HG02759 (cell line): ENCODE results near the gene RAB43.

ENCODE experiments used
- ATAC-seq: cut with Tn5 transposase; IDR thresholded peaks from one replicate; pipeline ENCODE4 v1.9.1; 2021; ENCODE audit warnings: mild to moderate bottlenecking, moderate library complexity; ENCODE audit not compliant: unreplicated experiment

RAB43 gene

DNA sequence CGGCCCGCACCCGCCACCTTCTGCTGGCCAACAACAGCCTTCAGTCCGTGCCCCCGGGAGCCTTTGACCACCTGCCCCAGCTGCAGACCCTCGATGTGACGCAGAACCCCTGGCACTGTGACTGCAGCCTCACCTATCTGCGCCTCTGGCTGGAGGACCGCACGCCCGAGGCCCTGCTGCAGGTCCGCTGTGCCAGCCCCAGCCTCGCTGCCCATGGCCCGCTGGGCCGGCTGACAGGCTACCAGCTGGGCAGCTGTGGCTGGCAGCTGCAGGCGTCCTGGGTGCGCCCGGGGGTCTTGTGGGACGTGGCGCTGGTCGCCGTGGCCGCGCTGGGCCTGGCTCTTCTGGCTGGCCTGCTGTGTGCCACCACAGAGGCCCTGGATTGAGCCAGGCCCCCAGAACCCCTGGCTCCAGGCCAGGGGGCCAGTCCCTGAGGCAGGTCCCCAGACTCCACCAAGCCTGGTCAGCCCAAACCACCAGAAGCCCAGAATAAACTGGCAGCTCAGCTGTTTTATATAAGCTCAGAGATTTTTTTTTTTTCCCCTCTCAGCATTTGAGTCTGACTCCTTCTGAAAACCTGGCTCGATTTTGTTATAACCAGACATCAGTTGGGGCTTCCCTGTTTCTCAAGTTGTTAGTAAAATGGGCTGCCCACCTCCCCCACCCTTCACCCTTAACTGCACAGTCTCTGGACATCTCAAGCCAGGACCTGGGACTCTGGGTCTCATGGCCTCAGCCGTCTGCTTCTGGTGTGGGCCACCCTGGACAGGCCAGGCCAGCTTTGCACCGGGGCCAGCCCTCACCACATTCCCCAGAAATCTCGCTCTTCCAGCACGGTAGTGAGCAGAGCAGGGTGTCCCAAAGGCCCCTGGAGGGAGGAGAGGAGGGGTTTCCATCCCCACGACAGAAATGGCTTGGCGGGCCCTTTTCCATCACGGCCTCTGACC is 59.4 kb downstream of the RAB43 start:
- ATAC-seq = no peak

DNA sequence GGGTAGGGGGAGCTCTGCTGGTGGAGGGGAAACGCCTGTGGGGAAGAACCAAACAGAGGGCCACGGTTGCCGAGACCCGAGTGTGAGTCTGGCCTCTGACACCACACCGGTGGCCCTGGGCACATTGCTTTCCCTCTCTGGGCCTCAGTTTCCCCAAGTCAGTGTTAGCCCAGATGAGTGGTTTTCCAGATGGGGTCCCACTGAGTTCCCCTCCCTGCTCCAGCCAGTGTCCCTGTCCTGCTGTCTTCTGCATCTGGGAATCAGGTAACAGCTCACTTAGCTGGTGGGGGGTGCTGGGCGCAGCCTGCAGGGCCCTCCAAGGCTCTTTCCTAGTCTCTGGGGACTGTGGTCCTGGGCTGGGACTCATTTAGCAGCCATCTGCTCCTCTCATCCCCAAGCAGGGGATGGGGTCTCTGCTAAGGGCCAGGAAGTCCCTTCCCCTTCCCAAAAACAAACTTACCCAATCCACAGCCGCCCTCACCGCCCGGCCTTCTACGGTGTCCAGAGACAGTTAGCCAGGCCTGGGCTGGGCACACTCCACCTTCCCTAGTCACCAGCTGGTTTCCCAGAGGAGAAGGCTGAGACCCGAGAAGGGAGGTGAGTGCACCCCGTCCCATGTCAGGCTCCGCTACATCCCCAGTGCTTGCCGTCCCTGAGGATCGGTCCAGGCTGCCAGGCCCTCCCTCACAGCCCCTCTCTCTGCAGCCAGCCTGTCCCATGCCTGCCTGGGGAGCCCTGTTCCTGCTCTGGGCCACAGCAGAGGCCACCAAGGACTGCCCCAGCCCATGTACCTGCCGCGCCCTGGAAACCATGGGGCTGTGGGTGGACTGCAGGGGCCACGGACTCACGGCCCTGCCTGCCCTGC is 60.3 kb downstream of the RAB43 start:
- ATAC-seq = no peak

DNA sequence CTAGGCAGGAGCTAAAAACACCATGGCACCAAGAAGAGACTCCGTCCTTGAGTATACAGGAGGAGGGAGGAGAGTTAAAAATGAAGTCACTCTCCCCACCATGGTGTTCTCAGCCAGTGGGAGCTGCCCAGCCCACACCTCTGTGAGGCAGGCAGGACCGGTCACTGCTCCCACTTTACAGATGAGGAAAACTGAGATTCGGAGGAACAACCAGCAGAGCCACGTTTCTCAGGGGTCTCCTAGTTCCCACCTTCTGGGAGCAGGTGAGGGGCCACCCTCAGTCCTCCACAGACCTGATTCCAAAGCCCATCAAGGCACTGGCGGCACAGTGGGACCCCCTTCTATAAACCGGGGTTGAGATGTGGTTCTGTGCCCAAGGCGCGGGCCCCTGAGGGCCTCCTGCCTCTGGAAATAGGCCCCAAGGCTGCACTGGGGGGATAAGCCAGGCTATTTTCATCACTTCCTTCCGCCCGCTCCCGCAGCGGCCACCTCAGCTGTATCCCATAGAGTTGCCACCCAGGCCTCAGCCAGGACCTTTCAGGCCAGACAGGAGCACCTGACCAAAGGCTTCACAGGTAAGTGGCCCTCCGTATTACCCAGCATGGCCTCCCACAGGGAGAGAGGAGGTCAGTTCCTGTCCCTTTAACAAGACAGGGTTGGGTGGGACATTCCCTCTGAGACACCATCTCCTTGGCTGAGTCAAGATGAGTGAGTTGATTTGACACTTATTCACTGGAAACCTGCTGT is 61.2 kb downstream of the RAB43 start, which contains the start of gene GP9:
TSS of gene GP9 (plus strand) at position 504 of the 747 bp plus-strand sequence. CDS start 961 bp downstream, outside the sequence.
- ATAC-seq = no peak

DNA sequence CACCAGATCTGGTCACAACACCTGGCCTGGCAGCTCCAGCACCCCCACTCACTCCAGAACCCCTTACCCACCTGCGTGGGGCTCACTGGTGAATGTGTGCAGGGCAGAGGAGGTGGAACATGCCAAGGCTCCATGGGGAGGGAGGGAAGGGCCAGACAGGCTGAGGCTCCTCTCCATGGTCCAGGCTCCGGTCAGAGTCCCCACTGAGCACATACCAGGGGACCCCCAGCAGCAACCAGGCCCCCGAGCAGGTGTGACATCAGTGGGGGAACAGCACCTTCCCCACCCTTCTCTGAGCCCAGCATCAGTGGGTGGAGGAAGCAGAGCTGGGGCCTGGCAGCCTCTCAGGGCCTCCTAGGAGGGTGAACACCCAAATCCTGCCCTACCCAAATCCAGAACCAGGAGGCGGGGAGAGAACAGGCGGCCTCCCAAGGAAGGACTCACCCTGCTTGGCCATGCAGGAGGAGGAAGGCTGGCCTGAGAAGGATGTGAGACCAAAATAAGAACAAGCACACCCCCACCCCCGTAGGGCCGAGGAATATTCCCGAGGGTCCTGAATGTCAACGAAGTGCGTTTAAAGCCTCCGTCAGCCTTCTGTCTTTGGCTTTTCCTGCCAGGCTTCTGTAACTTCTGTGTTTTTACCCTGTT is 62.2 kb downstream of the RAB43 start:
- ATAC-seq = no peak

DNA sequence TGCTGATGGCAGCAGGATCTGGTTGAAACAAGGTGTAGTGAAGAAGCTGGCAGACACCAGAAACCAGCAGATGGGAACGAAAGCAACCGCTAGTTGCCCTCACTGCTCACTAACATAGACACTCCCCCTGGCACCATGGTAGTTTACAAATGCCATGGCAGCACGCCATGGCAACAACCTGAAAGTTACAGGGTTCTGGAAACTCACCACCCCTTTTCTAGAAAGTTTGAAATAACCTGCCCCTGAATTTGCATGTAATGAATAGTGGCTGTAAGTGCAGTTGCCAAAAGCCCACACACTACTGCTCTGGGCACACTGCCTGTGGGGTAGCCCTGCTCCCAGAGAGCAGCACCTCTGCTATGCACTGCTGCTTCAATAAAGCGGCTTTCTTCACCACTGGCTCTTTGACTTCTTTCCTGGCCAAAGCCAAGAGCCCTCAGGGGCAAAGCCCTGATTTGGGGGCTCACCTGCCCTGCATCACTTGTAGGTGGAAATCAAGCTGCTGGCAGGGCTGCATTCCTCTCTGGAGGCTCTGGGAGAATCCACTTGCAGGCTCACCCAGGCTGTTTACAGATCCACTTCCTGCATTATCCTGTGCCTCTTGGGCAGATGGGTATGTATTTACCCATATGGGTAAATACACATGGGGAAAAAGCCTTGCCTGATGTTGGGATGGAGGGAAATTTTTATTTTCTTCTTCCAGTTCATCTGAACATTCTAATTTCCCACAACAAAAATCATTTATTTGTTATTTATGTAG is 63.0 kb downstream of the RAB43 start:
- ATAC-seq = peak; percentile 58

DNA sequence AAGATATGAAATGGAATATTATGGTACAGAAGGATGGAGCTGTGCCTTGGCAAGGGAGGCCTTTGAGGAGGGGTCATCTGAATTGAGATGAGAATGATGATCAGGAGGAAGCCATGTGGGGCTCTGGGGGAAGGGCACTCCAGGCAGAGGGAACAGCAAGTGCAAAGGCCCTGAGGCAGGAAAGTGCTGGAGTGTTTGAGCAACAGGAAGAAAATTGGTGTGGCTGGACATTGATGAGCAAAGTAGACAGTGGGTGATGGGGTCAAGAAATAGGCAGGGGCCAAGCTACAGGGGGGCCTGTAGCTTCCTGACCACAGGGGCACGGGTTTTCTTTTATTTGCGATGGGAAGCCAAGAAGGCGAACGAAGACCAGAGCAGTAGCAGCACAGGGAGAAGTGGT is 64.4 kb downstream of the RAB43 start:
- no peak for ATAC-seq

DNA sequence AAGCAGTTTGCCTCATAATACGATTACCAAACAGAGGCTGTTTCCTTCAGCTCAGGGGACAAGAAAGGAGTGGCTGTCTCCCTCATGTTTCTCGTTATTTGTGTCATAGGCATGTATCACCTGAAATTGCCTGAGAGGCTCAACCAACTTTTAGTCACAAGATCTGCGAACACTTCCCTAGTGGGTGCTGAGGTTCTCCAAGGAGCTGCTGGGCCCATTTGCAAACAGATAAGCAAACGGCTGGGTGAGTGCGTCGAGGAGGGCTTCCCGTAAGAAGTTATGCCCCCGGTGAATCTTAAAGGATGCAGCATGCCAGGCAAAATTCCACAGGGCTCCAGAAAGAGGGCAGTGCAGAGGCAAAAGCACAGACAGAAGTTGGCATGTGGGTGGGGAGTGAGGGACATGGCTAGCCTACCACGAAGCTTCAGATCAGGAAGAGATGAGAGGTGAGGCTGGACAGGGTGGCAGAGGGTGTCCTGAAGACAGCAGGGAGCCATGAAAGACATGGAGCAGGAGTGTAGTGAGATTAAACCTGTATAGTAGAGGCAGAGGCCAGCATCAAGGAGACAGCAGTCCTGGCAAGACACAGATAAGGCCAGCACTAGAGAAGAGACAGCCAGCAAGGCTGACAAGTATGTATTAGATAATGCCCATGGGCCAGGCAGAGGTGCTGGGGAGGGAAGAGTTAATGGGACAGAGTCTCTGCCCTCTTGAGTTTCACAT is 65.0 kb downstream of the RAB43 start:
- no peak for ATAC-seq

DNA sequence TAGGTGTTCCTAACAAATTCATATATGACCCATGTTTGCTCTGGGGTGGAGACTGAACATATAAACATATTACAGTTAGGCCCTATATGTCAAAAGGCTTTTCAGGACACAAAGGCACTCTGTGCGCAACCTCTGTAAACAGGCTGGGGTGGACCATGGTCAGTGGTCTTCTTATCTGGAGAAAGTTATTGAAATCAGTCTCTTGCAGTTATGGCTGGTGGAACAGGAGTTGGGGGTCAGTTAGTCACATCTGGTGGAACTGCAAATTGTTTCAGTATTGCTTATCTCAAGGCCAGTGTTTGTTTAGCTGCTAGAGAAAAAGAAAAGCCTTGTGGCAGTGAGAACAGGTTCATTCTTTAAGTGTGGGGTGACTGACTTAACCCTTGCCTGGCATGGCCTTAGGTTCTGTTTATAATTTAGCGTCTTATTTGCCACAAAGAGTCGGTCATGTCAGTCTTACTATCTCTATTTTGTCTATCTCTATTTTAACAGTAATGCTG is 66.9 kb downstream of the RAB43 start:
- ATAC-seq = no peak

DNA sequence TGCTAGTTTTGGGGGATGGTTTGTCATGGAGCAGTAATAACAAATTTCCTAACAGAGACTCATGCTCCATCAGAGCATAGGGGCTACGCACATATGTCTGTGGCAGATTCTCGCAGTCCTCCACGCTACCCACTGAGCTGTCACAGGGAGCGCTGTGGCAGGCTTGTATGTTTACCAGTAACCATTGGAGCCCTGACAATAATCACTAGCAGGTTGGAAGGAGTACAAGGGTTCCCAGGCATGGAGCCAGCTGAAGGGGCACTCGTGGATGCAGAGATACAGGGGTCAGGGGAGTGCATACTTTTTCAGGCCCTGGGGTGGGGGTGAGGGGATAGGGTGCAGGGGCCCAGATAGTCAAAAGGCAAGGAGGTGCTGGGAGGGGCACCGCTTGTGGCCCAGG is 68.9 kb downstream of the RAB43 start:
- ATAC-seq = no peak

DNA sequence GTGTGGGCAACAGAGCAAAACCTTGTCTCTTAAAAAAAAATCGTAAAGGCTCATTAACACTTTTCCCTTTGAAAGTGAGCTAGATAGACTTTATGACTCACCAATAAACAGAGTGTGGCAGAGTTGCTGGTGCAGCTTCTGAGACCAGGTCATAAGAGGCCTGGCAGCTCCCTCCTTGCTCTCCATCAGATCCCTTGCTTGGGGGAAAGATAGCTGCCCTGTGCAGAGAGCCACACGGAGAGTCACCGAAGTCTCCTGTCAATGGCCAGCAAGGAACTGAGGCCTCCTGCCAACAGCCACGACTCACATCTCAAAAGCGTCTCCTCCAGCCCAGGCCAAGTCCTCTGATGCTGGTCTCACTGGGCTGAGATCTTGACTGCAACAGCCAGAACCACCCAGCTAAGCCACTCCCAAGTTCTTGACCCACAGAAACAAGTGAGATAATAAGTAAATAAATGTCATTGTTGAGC is 69.7 kb downstream of the RAB43 start:
- no peak for ATAC-seq

DNA sequence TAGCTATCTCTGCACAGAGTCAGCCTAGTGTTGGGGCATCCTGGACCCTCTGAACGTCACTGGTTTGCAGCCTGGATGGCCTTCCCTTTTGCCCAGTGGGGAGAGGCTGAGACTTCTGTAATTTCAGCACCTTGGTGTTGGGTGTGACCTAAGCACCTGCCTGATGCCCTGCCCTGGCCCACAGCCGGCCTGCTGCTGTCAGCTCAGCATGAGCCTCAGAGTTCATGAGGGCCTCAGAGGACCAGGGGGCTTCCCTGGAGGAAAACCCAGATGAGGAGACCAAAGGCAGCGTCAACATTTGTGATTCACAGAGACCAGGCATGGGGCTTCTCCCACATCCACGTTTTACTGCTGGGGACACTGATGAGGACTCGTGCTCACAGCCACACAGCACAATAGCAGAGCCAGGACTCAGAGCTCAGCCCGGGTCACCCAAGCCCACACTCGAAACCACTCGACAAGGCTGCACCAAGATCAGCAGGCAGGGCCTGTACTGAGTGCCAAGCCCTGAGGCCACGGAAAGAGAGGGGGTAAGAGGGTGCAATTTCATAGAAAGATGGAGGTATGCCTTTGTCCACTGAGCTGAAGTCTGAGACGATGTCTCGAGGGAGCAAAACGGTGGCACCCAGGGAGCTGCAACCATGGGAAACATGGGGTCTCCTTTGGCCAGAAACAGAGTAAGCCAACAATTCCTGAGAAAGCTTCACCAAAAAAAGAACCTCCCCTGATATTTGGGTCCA is 70.9 kb downstream of the RAB43 start:
- ATAC-seq = no peak

DNA sequence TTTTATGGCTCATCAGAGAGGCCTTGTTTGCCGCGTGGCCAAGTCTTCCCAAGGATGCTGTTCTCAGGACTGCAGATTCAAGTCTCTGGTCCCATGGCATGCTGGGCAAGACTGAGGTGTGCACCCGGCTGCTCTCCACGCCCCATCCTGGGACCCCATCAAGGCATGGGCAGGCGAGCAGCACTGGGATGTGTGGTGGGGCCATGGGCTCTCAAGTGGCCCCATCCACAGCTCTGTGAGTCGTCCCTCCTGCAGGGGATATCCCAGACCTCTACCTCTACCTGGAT is 74.1 kb downstream of the RAB43 start:
- no peak for ATAC-seq

DNA sequence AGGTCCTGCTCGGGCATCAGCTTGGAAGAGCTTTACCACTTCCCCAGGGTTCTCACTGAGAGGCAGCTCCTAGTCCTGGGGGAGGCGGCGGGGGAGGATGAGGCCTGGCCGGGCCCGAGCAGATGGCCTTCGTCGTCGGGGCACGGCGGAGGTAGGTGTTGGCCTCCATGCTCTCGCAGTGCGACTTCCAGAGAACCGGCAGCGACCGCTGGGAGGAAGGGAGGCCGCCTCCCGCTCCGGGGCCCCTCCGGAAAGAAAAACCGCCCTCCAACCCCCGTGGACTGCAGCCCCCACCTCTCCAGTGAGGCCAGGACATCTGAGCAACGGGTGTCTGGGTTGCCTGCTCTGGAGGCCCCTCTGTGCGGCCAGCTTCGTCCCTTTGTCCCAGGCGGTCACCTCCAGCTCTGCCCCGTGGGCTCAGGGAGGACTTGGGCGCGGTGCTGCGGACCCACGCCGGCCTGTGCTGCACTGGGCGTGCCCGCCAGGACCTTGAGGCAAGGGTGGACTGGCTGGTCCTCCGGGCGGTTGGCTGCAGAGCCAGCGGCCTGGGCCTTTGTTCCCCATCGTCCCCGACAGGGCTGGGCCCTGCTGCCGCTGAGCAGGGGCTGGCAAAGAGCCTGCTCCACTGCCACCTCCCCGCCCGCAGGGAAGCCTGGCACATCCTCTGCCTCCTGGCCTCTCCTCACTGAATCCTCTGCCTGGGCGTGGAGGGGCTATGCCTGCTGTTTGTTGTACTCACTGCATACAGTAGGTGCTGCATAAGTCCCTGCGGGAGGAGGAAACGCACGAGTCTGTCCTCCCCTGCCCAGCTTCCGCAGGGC is 74.7 kb downstream of the RAB43 start:
- ATAC-seq = no peak

DNA sequence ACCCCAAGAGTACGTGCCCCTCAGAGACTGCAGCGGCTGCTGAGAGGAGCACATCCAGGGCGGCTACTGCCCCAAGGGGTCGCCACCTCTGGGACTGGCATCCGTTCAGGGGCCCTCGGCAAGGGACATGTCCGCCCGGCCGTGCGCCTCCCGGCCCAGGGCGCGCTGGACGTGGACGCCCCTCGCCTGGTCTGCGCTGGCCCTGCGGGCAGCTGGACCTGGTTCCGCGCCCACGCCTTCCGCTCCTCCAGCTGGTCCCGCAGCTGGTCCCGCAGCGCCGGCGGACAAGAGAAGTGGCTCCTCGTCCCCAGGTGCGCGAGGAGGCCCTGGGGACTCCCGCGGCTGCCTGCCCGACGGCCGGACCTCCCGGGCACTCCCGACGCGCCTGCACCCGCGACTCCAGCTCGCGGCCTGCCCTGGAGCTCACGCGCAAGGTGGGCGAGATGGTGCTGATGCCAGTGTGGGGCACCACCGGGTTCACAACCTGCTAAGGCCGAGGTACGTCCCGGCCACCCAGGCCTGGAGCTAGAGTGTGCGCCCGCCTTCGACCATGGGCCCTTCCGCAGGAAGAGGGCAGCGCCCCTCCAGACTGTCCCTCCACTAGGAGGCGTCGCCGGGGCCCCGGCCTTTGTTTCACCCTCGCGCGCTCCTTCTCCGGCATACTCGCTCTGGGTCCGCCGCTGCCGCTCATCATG is 75.4 kb downstream of the RAB43 start:
- ATAC-seq = peak; percentile 13

DNA sequence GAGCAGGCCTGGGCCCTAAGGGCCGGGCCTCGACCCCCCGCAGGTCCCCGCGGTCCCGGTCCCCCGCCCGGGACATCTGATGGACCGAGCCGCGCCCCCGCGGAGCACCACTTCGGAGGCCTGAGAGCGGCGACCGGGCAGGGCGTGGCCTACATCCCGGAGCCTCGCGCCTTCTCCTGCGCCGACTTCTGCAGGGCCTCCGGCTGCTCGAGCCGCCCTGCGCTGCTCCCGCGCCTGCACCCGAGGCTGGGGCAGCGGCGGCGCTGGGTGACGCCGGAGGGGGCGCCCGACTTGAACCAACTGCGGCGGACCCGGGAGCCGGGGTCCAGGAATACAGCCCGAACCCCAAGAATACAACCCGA is 75.9 kb downstream of the RAB43 start:
- ATAC-seq = peak; percentile 43

DNA sequence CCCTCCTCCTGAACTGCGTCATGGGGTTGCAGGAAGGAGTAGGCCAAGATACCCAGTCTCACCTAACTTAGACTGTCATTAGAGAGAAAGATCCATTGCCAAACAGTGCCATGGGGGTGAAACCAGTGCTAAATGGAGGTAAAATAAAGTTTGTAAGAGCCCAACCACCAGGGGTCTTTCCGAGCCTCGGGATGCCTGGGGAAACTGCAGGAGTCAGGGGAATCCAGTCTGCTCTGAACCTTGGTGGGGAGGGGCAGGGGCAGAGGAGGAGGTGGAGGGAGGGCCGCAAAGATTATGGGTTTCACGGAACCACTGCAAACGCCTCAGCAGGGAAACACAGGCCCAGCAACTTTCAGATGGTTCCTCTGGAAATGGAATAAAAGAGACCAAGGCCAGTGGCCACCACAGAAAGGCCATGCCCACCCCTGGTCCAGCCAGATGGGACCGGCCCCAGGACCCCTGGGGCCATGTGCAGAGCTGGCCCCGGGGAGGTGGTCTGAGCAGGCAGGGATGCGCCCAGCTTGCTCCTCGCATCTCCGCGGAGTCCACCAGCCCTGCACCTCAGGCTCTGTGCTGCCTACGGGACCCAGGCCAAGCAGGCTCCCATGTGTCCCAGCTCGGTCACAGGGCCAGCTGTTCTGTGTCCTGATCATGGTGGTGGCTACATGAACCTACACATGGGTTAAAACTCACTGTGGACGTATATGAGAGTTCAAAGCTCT is 80.9 kb downstream of the RAB43 start:
- ATAC-seq = no peak

DNA sequence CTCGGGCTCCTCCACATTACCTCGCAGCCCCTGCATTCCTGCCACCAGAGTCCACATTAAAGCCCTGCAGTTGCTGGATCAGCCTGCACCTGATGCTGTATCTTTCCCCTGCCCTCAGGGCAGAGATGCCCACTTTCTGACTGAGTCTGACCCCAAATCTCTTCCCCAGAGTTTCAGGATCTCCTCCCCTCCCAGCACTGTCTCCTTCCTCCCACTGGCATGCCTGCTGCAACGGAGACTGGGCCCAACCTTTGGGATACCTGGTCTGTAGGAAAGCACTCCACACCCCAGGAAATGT is 81.6 kb downstream of the RAB43 start:
- no peak for ATAC-seq
